Measurements from ENCODE around the gene TBXAS1.

The TBXAS1 gene

DNA sequence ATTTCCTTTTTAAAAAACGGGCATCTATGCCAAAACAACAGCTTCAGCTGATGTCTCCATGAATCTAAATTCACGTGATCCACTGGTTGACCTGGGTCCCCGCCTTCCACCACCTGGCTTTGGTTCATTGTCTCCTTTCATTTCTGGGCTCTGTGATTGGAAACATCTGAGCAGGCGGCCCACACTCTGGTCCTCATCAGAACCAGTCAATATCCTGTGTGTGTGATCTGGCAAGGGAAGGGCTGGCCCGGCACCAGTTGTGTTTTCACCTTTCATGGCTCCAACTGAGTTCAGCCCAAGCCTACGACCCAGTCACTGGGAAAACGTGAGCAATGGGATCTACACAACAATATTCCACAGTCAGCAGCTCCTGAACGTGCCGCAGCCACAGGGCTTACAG, 187.5 kb downstream of the TBXAS1 start:
- no peaks in the 10 kb centered on the region for H3K27me3 ChIP-seq (ENCODE audit: low read length)
- no peak overlapping the region for H3K4me3 ChIP-seq (ENCODE audit: insufficient read depth, low read length, poor library complexity, severe bottlenecking)
- no peaks in the 10 kb centered on the region for H3K9me3 ChIP-seq (ENCODE audit: insufficient read depth, low read length)
- H3K9ac ChIP-seq (ENCODE audit: low read length) = no peak overlapping the region
- no peak overlapping the region for H2AFZ ChIP-seq (ENCODE audit: low read depth, low read length, severe bottlenecking)
- no peaks in the 10 kb centered on the region for H4K20me1 ChIP-seq (ENCODE audit: low read depth, low read length)
- H3K9me2 ChIP-seq (replicated peaks; ENCODE audit: insufficient read depth, low read length) = no peaks in the 10 kb centered on the region
- H3K79me2 ChIP-seq (ENCODE audit: insufficient read depth, low read length) = no peaks in the 10 kb centered on the region
- TF ChIP-seq EZH2phosphoT487 (conservative IDR thresholded peaks at IDR 0.05; ENCODE audit: low read length) (no peak), CTCF (IDR thresholded peaks at IDR 0.05; ENCODE audit: insufficient read depth, low read length, poor library complexity, severe bottlenecking) (no peak)
- no peaks in the 10 kb centered on the region for H3F3A ChIP-seq (ENCODE audit: insufficient read depth)
- H3K36me3 ChIP-seq (ENCODE audit: low read length) = no peaks in the 10 kb centered on the region
- H3K4me2 ChIP-seq (ENCODE audit: low read depth, low read length, poor library complexity, severe bottlenecking) = no peak overlapping the region
- H3K27ac ChIP-seq (ENCODE audit: low read depth, low read length) = no peak overlapping the region

DNA sequence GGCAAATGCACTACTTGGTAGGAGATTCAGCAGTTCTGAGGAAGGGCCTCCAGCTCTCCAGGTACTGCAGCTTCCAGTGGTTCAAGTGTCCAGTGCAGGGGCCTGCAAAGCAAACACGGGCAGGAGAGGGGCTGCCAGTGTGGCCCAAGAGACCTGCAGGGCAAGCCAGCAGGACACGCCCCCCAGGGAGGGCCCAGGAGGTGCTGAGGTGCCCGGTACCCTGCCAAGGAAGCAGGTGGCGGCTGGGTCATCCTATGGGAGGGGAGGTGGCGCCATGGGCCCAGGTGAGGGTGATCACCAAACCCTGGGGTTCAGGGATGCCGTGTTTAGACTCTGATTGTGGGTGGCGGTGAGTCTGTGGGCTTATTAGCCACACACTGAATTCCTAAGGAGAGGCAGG, 188.0 kb downstream of the TBXAS1 start:
- Histone ChIP-seq H3F3A (ENCODE audit: insufficient read depth) (no peaks in the 10 kb centered on the region), H4K20me1 (ENCODE audit: low read depth, low read length) (no peaks in the 10 kb centered on the region), H3K9ac (ENCODE audit: low read length) (no peak overlapping the region), H3K79me2 (ENCODE audit: insufficient read depth, low read length) (no peaks in the 10 kb centered on the region), H3K27ac (ENCODE audit: low read depth, low read length) (no peak overlapping the region), H3K4me2 (ENCODE audit: low read depth, low read length, poor library complexity, severe bottlenecking) (no peak overlapping the region), H3K4me3 (ENCODE audit: insufficient read depth, low read length, poor library complexity, severe bottlenecking) (no peak overlapping the region), H2AFZ (ENCODE audit: low read depth, low read length, severe bottlenecking) (no peak overlapping the region), H3K36me3 (ENCODE audit: low read length) (no peaks in the 10 kb centered on the region), H3K9me3 (ENCODE audit: insufficient read depth, low read length) (no peaks in the 10 kb centered on the region), H3K27me3 (ENCODE audit: low read length) (no peaks in the 10 kb centered on the region), H3K9me2 (replicated peaks; ENCODE audit: insufficient read depth, low read length) (no peaks in the 10 kb centered on the region)
- TF ChIP-seq CTCF (IDR thresholded peaks at IDR 0.05; ENCODE audit: insufficient read depth, low read length, poor library complexity, severe bottlenecking) = no peak
- no peak for TF ChIP-seq EZH2phosphoT487 (conservative IDR thresholded peaks at IDR 0.05; ENCODE audit: low read length)

GRCh38 chr7:140017543-140017942, 188.5 kb downstream of the TBXAS1 start:
- no peaks in the 10 kb centered on the region for H3K9me2 ChIP-seq (replicated peaks; ENCODE audit: insufficient read depth, low read length)
- no peaks in the 10 kb centered on the region for H3F3A ChIP-seq (ENCODE audit: insufficient read depth)
- H3K4me2 ChIP-seq (ENCODE audit: low read depth, low read length, poor library complexity, severe bottlenecking) = no peak overlapping the region
- H3K9ac ChIP-seq (ENCODE audit: low read length) = no peak overlapping the region
- H3K36me3 ChIP-seq (ENCODE audit: low read length) = no peaks in the 10 kb centered on the region
- no peak overlapping the region for H2AFZ ChIP-seq (ENCODE audit: low read depth, low read length, severe bottlenecking)
- no peaks in the 10 kb centered on the region for H3K27me3 ChIP-seq (ENCODE audit: low read length)
- H4K20me1 ChIP-seq (ENCODE audit: low read depth, low read length) = no peaks in the 10 kb centered on the region
- H3K4me3 ChIP-seq (ENCODE audit: insufficient read depth, low read length, poor library complexity, severe bottlenecking) = no peak overlapping the region
- no peak overlapping the region for H3K27ac ChIP-seq (ENCODE audit: low read depth, low read length)
- H3K9me3 ChIP-seq (ENCODE audit: insufficient read depth, low read length) = no peaks in the 10 kb centered on the region
- no peaks in the 10 kb centered on the region for H3K79me2 ChIP-seq (ENCODE audit: insufficient read depth, low read length)
- no peak for TF ChIP-seq EZH2phosphoT487 (conservative IDR thresholded peaks at IDR 0.05; ENCODE audit: low read length)
- no peak for TF ChIP-seq CTCF (IDR thresholded peaks at IDR 0.05; ENCODE audit: insufficient read depth, low read length, poor library complexity, severe bottlenecking)
